Stimulated activated CD4-positive, alpha-beta T cell treated with anti-CD3 and anti-CD28 coated beads, Interleukin-12 subunit alpha, Interleukin-12 subunit beta, amount 100 ng/mL, for 48 hours (primary cell): ENCODE measurements around the gene NCBP3.
A peak's percentile ranks its signal among the peaks of the same experiment; 100 is the strongest.
"Not testable (repeated sequence)": the region's sequence is repeated elsewhere in the genome, so short reads cannot be mapped to it uniquely, and the experiment has no call there.

Experiments
- DNase-seq, 3 donors: peaks; one replicate each; pipeline ENCODE4 v3.0.0-alpha.2; 2020; ENCODE audit warnings: low read depth in 2 of 3, low spot score in 1 of 3

The NCBP3 gene

DNA sequence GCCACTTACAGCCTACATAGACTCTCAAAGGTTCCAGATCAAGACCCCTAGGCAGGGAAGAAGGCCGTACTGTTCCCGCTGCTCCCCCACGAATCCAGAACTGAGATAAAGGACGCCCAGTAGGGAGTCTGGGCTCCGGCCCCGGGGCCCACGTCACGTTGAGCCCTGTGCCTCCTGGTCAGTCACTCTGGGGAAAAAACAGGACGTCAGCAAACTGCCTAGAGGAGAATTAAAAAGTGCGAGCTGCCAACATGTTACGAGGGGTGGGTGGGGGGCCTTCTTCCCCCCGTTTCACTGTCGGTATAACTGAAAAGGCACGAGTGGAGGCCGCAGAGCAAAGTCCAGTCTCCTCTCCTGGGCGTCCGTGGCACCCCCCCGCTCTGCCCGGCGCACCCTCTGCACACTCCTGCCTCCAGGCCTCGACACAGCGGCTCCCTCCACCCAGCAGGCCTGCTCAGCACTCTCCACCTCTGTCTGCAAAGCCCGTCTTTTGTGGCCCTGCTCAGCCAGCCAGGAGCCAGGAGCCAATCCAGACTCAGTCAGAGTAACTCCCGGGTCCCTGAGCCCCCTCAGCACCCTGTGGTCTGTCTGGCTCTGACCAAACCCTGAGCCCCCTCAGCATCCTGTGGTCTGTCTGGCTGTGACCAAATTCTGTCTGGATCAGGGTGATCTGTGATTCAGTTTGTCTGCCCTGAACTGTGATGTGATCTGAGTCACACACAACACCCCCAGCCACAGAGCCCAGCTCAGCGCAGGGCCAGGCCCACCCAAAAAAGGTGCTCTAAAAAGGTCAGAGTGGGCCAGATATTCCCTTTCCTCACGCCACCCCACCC lies 51.3 kb downstream of the NCBP3 start:
- no peak for DNase-seq

DNA sequence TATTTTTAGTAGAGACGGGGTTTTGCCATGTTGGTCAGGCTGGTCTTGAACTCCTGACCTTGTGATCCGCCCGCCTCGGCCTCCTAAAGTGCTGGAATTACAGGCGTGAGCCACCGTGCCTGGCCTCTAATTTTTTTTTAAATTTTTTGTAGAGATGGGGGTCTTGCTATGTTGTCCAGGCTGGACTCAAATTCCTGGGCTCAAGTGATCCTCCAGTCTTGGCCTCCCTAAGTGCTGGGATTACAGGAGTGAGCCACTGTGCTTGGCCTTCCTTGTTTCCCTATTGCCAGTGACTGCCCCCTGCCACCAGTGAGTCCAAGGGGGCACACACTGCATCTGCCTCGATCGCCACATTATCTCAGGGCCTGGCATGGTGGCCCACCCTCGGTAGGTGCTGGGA lies 51.9 kb downstream of the NCBP3 start:
- DNase-seq: not testable (repeated sequence)

DNA sequence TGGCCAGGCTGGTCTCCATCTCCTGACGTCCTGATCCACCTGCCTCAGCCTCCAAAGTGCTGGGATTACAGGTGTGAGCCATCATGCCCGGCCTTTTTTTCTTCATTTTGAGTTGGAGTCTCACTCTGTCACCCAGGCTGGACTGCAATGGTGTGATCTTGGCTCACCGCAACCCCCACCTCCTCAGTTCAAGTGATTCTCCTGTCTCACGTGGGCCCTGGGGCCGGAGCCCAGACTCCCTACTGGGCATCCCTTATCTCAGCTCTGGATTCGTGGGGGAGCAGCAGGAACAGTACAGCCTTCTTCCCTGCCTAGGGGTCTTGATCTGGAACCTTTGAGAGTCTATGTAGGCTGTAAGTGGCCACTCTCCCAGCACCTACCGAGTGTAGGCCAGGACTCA lies 52.8 kb downstream of the NCBP3 start:
- not testable (repeated sequence) for DNase-seq

DNA sequence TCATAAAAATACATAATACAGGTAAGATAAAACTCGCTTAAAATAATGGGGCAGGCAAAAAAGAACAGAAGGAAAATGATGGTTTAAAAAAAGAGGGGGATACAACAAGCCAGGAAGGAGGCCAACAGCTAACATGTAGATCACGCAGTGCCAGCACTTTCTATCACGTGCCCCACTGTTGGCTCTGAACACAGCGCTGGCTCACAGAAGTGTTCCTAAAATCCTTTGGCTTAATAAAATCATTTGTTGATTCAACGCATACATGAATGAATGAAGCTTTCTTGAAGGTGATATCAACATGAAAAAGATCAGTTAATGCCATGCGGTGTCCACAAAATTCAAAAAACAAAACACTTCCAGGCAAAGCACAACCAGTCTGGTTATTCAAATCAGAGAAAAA lies 53.6 kb downstream of the NCBP3 start:
- no peak for DNase-seq

- DNase-seq: no peak
Measured at GRCh38 chr17:3788200-3788599, 57.8 kb downstream of the NCBP3 start.

GRCh38 chr17:3785323-3785722 lies 60.7 kb downstream of the NCBP3 start:
- DNase-seq: not testable (repeated sequence)

DNA sequence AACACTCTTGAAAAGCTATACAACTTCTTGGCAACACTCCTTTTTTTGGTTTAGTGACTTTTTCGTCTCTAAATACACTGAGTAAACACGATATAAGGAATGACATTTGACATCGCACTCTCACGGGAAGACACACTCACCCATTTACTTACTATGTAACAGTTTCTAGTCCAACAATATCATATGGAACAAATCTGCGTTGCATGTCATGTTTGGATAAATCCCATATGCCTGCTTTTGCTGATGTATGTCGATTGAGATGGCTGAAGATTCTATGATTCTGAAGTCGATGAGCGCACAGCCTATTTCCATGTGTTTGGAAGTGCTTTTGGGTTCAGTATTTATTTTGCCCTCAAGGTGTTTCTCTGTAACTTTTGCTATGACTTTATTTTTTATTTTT lies 63.3 kb downstream of the NCBP3 start:
- DNase-seq: no peak

DNA sequence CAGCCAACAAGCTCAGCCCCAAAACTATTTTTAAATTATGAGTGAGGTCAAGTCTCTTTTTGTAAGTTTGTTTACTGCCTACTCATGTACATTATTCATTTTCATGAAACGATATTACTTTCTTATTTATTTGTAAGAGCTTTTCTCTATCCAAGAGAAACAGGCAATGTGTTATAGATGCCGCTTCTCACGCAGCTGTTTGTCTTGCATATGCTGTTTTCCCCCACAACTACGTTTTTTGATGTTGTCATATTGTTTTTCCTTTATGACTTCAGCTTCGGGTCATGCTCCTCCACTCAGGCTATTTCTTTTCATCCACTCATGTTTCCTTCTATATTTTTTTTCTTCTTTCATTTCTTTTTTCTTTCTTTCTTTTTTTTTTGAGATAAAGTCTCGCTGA lies 65.1 kb downstream of the NCBP3 start:
- DNase-seq: no peak

- no peak for DNase-seq
Measured at GRCh38 chr17:3777366-3778120, 68.5 kb downstream of the NCBP3 start.

DNA sequence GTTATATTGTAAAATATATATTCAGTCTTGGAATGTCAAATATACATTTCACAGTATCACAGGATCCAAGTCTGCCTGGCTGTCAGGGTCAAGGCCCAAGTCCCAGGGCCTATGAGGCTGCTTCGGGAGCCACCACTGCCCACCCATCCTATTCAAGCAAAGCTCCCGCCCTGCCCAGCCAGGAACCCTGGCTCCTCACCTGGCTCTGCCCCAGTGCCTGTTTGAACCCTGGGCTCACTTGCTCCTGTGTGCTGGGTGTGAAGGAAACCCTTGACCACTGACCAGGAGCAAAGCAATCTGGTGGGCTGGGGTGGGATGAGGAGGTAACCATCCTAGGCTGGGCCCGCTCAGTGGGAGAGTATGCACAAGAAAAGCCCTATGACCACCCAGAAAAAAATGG lies 72.1 kb downstream of the NCBP3 start:
- no peak for DNase-seq

DNA sequence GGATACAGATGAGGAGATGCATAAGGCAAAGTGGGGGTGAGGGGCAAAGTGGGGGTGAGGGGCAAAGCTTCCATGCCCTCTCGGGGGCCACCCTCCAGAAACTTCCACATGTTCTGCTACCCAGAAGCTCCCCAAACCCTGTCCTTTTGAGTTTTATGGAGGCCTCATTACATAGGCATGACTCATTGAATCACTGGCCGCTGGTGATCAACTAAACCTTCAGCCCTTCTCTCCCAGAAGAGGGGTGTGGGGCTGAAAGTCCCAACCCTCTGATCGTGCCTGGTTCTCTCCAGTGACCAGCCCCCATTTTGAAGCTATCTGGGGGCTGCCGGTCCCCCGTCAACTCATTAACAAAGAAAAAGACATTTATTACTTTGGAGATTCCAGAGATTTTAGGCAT lies 72.5 kb downstream of the NCBP3 start:
- DNase-seq: no peak

- DNase-seq: no peak
Measured at GRCh38 chr17:3772764-3773163, 73.3 kb downstream of the NCBP3 start.

DNA sequence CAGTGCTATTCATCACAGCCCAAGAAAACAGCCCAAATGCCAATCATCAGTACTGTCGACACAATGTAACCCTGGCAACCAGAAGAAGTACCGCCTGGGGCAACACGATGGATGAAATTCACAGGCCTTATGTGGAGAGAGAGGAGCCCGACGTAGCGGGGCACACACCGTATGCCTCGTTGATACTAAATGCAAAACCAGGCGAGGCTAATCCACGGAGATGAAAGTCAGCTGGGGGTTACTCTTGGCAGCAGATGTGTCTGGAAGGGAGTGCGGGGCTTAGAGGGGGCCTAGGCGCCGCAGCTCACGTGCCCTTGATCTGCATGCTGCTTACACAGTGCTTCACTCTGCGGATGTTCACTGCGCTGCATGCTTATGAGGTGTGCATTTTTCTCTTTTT lies 74.9 kb downstream of the NCBP3 start:
- DNase-seq: no peak

GRCh38 chr17:3770466-3770865 lies 75.6 kb downstream of the NCBP3 start:
- DNase-seq: no peak

GRCh38 chr17:3768769-3769168 lies 77.3 kb downstream of the NCBP3 start:
- no peak for DNase-seq

DNA sequence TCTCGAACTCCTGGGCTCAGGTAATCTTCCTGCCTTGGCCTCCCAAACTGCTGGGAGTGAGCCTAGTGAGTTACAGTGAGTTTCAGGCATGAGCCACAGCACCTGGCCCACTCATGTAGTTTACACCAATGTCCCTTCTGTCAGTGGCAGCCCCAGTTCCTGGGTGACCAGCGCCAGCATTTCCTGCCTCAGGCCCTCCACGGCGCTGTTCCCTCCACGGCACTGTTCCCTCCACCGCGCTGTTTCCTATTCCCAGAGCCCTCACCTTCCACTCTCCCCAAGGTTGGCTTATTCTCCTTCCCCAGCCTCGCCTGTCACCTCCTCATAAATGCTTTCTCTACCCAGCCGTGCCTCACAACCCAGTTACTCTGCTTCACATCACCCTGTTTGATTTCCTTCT lies 77.7 kb downstream of the NCBP3 start:
- DNase-seq: no peak

- DNase-seq: no peak
Measured at GRCh38 chr17:3766779-3767178, 79.3 kb downstream of the NCBP3 start.

DNA sequence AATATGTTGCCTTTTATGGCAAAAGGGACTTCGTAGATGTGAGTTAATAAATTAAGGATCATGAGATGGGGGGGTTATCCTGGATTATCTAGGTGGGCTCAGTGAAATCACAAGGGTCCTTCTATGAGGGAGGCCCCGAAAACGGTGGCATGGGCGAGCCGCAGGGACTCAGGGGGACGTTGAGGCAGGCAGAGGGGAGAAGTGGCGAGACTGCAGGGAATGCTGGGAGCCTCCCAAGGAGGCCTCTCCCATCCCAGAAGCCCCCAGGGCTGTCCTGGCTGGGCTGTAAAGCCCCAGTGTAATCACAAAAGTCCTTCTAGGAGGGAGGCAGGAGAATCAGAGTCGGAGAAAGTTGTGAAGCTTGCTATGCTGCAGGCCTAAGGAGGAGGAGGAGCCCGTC lies 80.1 kb downstream of the NCBP3 start:
- no peak for DNase-seq

- no peak for DNase-seq
Measured at GRCh38 chr17:3763777-3764170, 82.3 kb downstream of the NCBP3 start.

- peak in 2 of 3 donors; percentile 23 to 45 for DNase-seq
Measured at GRCh38 chr17:3762922-3763776, 82.9 kb downstream of the NCBP3 start.

- no peak for DNase-seq
Measured at GRCh38 chr17:3761918-3762380, 84.1 kb downstream of the NCBP3 start.
